Suprapubic skin (tissue), 3 donors: Measurements from ENCODE around the gene FNIP1.

Experiments
- EP300 ChIP-seq: sonication (generic); formaldehyde crosslinking; IDR thresholded peaks from one replicate; pipeline ENCODE4 v1.6.1; 2017; ENCODE audit warnings: antibody characterized with exemption
- TF ChIP-seq, protein P1 (sequence below), 2 donors: fragments of 200-600 bp in 1 of 2; fragments of 450-650 bp in 1 of 2; sonication (generic) in 1 of 2; IDR thresholded peaks; one replicate each; pipeline ENCODE4 v1.5.1; 2016 to 2019; ENCODE audit warnings: antibody characterized with exemption in 2 of 2, mild to moderate bottlenecking in 1 of 2, moderate library complexity in 1 of 2

DNA sequence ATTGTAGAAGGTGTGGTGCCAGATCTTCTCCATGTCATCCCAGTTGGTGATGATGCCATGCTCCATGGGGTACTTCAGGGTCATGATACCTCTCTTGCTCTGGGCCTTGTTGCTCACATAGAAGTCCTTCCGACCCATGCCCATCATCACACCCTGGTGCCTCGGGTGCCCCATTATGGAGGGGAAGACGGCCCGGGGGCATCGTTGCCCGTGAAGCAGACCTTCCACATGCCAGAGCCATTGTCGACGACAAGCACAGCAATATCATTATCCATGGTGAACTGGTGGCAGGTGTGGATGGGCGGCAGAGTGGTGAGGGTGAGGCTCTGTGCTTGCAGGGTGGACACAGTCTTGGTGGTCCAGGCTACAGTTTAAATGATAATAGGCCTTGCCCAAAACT lies 137.0 kb downstream of the FNIP1 start:
- TF ChIP-seq, protein P1, sequence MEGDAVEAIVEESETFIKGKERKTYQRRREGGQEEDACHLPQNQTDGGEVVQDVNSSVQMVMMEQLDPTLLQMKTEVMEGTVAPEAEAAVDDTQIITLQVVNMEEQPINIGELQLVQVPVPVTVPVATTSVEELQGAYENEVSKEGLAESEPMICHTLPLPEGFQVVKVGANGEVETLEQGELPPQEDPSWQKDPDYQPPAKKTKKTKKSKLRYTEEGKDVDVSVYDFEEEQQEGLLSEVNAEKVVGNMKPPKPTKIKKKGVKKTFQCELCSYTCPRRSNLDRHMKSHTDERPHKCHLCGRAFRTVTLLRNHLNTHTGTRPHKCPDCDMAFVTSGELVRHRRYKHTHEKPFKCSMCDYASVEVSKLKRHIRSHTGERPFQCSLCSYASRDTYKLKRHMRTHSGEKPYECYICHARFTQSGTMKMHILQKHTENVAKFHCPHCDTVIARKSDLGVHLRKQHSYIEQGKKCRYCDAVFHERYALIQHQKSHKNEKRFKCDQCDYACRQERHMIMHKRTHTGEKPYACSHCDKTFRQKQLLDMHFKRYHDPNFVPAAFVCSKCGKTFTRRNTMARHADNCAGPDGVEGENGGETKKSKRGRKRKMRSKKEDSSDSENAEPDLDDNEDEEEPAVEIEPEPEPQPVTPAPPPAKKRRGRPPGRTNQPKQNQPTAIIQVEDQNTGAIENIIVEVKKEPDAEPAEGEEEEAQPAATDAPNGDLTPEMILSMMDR (IDR thresholded peaks at IDR 0.05): no peak
- TF ChIP-seq EP300: no peak
